Measurements from ENCODE around the gene IGFL3.
"Not testable (repeated sequence)": the region's sequence is repeated elsewhere in the genome, so short reads cannot be mapped to it uniquely, and the experiment has no call there.

Gene IGFL3

DNA sequence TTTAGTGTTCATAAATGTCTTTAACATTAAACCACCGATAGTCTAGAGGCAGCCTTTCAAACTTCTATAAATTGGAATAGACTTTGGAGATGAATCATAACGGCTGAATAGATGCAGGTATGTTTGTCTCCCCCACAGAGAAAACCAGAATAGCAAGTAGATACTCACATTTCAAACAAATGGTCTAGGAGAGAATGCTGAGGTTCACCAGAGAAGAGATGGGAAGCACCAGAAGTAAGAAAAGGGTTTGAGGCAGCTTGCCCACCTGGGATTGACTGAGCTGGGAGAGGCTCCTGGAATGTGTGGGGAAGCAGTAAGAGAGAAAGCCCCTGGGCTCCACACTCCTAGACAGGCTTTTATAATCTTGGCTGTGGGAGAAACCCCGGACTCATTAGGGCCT is 6.4 kb downstream of the IGFL3 start:
- ATAC-seq = no peak

DNA sequence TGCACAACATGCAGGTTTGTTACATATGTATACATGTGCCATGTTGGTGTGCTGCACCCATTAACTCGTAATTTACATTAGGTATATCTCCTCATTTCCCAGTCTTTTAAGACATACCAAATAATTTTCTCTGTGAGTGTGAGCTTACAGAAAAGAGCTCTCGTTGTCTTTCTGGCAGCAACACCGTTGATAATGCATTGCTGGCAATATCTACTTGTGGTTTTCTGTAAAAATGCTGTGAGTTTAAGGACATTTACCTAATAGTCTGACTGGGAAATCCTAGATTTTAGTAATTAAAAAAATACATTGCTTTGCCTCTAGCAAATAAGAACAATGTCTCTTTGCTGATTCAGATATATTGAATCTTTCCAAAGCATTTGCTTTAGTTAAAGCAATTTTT is 8.4 kb downstream of the IGFL3 start:
- no peak for ATAC-seq

DNA sequence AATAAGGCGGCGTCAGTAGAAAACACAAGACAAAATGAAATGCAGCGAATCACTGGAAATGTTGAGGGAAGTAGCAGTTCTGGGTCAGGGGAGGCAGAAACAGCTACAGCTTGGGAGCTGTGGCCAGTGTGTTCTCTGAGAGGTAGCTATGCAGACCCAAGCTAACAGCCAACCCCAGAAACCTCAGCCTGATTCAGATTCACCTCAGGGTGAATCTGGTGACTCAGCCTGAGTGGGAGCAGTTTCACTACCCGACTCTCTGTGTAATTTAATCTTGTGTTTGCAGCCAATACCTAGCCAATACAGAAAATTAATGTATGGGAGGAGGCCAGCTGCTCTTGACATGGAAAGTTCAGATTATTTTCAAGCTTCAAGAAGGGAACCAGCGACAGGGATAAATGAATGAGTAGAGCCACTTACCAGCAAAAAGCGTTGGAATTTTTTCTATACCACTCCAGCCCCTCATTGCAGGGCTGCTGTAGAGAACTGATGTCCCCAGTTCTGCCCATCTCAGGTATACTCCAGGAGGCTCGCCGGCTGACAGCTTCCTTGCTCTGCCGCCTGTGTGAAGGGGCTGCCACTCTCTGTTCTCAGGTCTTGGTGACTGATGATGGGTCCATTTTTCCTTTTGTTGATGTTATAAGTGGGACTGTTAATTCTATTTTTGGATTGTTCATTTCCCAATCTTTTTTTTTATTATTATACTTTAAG is 8.9 kb downstream of the IGFL3 start:
- ATAC-seq = peak; percentile 98

DNA sequence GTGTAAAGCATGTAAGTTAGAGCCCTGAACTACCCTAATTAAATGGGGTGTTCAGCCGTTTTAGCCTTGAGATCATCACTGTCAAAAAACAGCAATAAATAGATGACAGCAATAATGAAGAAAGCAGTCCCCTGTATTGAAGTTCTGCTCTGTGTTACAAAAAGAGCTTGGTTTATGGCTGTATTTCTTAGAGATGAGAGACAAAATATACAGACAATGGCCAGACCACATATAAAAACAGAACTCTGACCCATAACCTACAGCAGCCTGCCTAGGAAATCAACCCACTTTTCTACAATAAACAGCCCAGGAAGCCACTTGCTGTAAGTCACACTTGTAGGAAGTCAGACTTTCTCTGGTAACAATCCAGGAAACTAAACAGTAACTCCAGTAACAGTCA is 10.8 kb downstream of the IGFL3 start:
- ATAC-seq = no peak

DNA sequence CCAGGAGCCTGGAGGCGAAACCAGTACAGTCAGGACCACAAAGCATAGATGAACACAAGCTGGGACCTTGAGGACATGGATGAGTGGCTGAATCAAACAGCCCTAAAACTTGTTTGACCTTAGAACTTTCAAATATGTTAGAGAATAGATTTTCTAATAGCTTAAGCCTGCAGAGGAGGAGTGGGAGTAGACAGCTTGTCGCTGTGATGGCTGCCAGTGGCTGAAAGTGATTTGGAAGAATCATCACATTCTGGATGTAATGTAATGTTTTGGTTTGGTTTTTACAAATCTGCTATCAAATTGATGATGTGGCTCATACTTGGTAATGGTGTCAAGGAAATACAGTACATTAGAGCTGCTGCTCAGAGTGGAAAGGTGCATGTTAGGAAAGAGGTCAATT is 12.0 kb downstream of the IGFL3 start:
- no peak for ATAC-seq

DNA sequence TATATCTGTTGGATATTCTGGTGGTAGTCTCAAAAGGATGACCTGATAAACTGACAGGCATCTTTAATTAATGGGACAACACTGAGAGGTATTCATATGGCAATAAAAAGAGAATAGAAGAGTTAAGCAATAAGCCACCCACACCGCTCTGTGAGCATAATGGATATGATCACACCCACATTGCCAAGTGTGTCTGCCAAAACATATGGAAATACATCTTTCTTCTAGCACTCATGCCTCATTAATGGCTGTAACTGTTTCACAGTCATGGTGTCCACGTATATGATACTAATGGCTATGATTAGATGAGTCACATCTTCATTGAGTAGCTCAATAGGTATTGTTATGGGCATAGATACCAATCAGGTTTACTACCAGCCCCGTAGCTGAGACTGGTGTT is 13.1 kb downstream of the IGFL3 start:
- no peak for ATAC-seq

DNA sequence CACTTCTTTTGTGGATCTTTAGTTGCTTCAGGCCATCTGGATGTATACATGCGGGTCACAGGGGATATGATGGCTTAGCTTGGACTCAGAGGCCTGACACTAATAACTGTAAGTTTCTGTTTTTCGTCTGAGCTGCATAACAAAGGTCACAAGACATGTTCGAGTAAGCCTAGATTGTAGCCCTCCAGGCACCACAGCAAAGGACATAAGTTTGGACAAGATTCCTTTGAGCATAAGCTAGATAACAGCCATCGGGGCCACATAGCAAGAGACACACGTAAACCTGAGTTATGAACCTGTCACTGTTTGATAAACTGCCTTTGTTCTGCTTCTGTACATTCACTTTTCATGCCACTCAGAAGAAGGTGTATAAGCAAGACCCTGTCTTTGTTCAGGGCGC is 14.6 kb downstream of the IGFL3 start:
- ATAC-seq = no peak

DNA sequence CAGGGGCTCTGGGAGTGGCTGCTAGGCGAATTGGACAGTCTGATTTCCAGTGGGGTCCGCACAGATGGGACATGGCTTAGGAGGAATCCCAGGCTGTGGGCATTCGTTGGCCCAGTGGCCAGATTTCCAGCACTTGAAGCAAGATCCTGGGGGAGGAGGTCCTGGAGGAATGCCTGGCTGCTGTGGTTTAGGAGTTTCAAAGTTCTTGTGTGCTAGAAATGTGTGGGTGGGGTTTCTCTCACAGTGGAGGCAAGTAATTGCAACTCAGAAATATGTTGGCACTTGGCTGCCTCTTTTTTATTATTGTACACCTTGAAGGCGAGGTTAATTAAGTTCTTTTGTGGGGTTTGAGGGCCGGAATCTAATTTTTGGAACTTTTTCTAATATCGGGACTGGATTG is 17.1 kb downstream of the IGFL3 start:
- no peak for ATAC-seq

DNA sequence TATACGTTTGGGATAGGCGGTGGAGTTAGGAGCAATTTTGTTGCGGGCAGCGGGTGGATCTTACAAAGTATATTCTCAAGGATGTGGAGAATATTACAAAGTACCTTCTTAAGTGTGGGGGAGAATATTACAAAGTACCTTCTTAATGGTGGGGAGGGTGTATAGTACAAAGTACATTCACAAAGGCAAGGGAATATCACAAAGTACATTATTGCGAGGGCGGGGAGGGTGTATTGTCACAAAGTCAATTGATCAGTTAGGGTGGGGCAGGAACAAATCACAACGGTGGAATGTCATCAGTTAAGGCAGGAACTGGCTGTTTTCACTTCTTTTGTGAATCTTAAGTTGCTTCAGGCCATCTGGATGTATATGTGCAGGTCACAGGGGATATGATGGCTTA is 22.2 kb downstream of the IGFL3 start:
- not testable (repeated sequence) for ATAC-seq

DNA sequence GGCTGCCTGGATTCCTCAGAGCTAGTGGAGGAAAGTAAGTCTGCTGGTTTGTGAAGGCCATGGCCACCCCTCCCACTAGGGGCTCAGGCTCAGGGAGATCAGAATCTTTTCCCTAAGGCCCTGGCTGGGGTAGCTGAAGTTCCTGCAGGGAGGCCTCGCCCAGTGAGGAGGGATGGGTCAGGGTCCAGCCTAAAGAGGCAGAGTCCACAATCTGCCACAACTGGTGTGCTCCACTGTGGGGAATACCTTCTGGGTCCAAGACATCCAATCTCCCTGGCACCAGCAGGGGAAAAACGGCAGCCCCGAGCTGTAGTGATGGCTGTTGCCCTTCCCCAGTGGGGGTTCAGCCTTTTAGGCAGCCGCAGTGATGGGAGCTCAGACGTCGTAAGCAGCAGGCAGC is 23.2 kb downstream of the IGFL3 start:
- no peak for ATAC-seq

DNA sequence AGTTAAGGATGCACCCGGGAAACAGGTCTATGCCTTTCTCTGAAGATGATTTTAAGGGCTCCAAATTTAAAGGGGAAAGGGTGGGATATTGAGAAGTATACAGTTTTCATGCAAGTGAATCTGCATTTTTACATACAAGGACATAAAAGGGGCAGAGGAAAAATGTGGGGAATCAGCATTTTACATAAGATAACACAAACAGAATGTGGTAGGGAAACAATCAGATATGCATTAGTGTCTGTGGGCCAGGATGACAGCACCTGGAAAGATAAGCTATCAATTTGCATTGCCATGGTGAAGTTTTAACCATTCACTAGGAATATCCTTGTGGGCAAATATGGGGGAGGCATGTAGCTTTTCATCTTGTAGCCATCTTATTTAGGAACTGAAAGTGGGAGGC is 24.1 kb downstream of the IGFL3 start:
- no peak for ATAC-seq

DNA sequence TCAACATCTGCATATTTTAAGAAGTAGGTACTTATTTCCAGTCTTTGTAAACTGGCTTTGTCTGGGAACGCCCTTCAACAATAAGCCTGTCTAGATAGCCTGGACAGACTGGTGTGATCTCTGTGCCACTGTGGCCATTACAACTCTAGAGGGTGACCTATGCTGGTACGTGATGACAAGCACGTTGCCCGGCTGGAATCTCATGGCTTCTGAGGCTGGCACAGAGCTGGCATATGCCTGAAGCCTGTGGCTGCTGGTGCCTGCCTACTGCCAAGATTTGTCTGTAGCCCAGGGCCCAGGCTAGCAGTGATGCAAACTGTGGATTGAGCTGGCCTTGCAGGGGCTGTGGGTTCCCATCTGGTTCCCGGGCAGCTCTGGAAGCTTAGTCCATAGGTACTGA is 34.0 kb downstream of the IGFL3 start:
- no peak for ATAC-seq

DNA sequence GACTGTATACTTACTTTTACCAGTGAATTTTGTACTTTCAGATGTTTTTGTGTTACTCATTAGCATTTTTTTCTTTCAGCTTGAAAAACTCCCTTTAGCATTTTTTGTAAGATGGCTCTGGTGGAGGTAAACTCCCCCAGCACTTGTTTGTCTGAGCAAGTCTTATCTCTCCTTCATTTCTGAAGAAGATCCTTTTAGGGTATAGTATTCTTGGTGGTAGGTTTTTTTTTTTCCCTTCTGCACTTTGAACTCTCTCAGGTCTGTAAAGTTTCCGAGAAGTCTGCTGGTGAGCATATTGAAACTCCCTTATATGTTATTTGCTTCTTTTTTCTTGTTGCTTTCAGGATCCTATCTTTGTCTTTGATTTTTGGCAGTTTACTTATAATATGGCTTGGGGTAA is 35.1 kb downstream of the IGFL3 start:
- ATAC-seq = no peak

DNA sequence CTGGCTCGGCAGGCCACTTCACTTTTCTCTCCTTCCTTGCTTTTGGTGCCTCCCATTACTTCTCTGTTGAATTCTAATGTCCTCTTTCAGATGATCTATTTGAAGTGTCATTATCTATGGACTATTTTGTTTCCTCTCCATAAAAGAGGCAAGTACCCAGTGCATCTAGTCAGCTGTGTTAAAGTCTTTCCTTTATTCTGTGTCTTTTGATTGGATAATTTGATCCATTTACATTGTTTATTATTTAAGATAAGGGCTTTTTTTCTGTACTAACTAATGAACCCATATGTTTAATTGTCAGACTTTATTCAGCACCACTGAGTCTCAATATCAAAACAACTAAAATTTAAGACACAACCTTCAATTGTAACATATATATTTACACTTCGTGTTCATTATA is 36.4 kb downstream of the IGFL3 start:
- ATAC-seq = no peak

DNA sequence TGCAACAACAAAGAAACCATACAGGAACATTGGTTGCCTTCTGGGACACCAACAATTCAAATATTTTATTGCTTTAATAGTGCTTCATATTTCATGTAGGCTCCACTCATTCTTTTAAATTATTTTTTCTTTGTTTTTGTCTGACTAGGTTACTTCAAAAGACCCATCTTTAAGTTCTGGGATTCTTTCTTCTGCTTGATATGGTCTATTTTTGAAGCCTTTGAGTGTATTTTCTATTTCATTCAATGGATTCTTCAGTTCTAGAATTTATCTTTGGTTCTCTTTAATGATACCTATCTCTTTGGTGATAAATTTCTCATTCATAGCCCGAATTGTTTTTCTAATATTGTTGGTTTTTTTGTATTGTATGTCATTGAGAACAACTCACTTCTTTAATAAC is 38.6 kb downstream of the IGFL3 start:
- ATAC-seq = no peak

DNA sequence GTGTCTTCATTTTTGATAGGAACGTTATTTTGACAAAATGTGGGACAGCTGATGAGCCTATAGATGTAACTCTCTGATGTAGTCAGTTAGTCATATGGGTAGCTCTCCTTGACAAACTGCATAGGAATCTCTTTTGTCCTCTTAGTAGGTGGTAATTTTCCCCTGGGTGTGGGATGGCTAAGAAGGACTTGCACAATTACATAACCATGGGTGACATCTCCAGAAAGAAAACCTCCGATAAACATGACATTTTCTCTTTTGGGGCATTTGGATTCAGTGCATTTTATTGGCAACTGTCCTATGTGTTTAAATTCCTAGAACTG is 41.8 kb downstream of the IGFL3 start:
- ATAC-seq = no peak

DNA sequence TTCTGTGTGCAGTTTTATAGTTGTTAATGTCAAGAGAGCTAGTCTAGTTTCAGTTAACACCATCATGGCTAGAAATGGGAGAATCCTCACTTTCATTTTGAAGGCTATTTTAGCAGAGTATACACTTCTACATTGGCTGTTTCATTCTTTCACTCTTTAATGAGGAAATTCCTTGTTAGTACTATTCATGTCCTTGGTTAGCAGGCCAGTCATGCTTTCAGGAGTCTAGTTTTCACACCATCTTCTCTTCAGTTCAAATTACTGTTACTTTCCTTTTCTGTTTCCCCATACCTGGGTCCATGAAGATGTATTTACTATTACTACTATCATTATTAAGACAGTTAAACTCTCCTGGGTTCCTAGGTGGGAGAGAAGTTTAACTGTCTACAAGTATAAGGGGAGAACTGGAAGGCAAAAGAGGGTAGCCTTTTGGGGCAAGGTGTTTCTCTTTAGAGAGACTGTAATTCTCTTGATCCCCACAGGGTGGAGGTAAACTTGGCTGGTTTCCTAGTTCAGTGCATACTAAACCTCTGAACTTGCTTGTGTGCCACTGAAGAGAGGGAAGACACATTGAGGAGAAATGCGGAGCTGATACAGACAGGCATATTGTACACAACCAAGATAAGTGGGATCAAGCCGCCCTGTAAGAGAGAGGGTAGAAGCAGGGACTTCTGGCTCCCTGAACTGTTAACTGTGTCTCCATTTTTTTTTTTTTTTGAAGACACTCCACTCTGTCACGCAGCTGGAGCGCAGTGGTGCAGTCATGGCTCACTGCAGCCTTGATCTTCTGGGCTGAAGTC is 42.4 kb downstream of the IGFL3 start:
- no peak for ATAC-seq

DNA sequence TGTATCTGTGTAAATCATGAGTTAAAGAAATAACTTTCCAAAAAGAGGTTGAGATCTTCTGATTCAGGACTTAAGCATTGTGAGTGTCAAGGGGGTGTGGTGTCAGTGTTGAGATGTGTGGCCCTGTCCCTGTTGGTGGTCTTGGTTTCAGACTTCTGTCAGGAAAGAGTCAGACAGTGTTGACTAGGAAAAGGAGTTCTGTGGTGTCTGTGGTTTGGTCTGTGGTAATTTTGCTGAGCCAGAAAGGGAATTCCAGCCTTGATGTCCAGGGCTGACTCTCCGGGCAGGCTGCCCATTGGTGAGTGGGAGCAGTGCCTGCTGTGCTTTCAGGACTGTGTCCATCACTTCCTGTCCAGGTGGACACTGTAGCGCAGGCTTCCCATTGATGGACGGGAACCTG is 43.9 kb downstream of the IGFL3 start:
- ATAC-seq = no peak

DNA sequence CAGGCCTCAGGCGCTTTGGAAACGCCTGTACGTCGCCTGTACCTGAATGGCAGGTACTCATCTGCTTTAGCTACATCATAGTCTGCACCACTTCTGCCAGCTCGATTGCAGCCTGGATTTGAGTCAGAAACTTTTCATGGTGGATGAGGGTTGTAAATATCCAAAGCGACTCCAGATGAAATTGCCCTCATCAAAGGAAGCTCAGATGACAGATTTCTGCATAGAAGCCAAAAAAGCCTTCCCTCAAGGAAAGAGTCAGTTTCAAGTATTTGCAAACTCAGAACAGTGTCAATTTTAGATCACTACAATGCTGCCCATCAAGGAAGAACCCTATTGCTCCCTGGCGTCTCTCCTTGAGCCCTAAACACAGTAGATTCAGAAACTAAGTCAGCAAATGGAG is 44.9 kb downstream of the IGFL3 start:
- no peak for ATAC-seq

DNA sequence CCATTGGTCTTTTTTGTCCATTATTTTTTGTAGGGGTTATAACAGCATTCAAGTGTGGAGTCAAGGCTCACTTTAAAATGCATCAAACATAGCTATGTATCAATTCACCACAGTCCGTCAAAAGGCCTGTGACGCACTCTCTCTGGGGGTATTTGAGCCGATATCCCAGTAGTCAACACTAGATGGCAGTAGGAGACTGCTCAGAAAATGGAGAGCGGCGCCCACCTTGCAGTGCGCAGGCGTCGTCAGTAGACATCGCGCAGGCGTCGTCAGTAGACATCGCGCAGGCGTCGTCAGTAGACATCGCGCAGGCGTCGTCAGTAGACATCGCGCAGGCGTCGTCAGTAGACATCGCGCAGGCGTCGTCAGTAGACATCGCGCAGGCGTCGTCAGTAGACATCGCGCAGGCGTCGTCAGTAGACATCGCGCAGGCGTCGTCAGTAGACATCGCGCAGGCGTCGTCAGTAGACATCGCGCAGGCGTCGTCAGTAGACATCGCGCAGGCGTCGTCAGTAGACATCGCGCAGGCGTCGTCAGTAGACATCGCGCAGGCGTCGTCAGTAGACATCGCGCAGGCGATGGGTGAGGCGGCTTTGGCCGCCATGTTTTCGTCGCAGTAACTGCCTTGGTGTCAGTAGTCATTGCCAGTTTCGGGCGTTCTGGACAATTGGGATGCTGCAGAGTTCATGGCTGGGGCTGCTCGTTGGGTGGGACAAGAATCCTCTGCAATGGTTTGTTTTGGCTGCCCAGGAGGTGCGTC is 45.7 kb downstream of the IGFL3 start:
- ATAC-seq = not testable (repeated sequence)

DNA sequence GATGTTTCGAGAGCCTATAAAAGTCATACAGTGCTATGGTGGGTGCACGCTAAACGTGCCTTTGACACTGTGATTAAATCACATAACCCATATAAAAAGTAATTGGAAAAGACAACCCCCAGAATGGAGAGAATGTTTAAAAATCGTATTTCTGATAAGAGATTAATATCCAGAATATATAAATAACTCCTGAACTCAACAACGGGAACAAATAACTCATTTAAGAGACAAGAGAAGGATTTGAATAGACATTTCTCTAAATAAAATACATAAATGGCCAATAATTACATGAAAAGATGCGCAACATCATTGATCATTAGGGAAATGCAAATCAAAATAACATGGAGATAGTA is 46.7 kb downstream of the IGFL3 start:
- no peak for ATAC-seq

DNA sequence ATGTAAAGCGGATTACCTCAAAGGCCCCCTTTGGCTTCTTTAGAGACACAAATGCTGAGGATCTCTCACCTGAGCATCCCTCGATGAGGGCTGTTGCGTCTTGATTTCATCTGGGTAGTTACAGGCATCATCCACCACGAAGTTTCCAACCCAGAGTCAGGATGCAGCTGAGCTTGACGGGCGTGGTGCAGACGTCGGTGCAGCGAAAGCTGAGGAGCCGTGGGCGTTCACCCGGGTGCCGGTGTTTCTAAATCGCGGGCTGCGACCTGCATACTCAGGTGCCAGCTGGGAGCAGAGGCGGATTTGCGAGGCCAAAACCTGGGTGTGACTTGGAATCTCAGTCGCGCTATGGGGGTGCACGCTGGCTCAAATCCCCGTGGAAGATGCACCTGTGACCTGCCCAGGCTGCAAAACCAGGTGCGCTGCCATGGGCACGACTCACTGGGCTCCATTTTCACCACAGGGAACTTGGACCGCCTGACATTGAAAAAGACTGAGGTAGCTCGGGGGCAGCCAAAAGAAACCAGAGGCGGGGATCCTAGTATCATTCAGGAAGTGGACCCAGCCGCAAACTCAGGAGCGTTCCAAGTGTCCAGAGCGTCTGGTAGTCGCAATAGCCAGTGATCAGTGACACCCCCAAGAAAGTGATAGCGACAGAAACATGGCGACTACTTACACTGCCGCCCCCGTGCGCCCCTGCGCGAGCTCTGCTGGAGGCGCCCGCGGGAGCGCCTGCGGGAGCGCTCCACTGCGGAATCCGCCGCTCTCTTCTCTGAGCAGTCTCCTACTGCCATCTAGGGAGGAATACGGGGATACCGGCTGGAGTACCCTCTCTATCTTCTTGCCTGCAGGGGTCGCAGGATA is 47.3 kb downstream of the IGFL3 start:
- peak; percentile 32 to 43 for ATAC-seq

Data from activated CD4-positive, CD25-positive, alpha-beta regulatory T cell treated with anti-CD3 and anti-CD28 coated beads, Interleukin-2, amount 50 U/mL, for 24 hours (primary cell).